ENCODE results near the gene SSNA1.
A peak's percentile ranks its signal among the peaks of the same experiment; 100 is the strongest.

The SSNA1 gene

DNA sequence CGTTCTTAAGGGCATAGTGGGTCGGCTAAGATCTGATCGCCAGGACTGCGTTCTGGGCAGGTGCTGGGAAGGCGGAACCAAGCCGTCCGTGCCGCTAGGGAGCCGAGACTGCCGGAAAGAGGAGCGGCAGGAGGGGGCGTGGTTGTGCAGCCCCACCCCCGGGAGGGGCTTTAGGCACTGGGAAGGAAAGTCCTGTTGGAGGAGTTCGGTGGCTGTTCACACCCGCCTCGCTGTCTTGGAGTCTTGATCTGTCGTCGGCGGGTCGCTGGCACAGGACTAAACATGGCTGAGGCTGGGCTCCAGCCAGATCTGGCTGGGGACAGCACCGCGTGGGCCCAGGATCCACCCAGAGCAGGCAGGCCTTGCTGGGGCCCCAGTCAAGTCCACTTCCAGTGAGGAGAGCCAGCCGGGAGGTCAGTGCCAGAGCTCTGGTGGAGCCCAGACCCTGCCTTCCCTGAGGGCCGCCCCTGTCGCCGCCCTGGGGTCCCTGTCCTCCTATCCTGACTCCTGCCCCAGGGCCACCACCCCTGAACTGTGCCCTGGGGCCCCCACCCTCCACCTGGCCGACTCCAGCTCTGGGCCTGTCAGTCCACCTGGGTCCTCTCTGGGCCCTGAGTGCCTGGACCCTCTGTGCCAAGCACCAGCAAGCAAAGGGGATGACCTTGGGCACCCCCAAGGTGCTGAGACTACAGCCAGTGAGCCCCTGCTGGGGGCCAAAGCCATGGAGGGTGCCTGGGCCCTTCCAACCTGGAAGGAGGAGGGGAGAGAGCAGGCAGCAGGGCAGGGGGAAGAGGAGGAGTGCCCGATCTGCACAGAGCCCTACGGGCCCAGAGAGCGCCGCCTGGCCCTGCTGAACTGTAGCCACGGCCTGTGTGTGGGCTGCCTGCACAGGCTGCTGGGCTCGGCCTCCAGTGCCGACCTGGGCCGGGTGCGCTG, 29.1 kb downstream of the SSNA1 start:
- Histone ChIP-seq H3K27ac (ENCODE audit: insufficient read depth, low read depth, low read length, poor library complexity, severe bottlenecking) (no peak overlapping the region), H3K36me3 (ENCODE audit: control insufficient read depth, insufficient read depth, low read length) (peaks cover 10% of the 10 kb centered on the region), H3K4me3 (ENCODE audit: insufficient read depth, low read depth, low read length) (no peak overlapping the region), H3K4me1 (ENCODE audit: control insufficient read depth, insufficient read depth, low read length) (no peaks in the 10 kb centered on the region), H3K9me3 (ENCODE audit: control insufficient read depth, low read length) (no peaks in the 10 kb centered on the region), H3K27me3 (ENCODE audit: control insufficient read depth, insufficient read depth, low read length, poor library complexity, severe bottlenecking) (peaks cover 15% of the 10 kb centered on the region)
- 61 to 62% methylated on average over 36 of the region's 36 CpGs for WGBS, 2 experiments

DNA sequence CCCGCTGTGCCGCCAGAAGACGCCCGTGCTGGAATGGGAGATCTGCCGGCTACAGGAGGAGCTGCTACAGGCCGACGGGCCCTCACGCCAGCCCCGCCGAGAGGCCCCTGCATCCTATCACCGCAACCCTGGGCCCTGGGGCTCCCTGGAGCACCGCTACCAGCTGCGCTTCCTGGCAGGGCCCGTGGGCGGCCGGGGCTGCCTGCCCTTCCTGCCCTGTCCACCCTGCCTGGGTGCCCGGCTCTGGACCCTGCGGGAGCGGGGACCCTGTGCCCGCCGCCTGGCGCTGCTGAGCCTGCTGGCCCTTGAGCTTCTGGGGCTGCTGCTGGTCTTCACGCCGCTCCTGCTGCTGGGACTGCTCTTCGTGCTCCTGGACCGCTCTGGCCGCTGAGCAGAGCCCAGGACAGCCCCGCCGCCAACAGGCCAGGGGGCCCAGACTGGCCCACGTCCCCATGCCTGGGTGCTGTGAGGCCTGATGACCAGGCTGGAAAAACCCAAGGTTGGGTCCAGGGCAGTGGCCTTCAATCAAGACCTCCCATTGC, 29.8 kb downstream of the SSNA1 start:
- 95 to 96% methylated on average over 30 of the region's 30 CpGs for WGBS, 2 experiments
- H3K27ac ChIP-seq (ENCODE audit: insufficient read depth, low read depth, low read length, poor library complexity, severe bottlenecking) = no peak overlapping the region

DNA sequence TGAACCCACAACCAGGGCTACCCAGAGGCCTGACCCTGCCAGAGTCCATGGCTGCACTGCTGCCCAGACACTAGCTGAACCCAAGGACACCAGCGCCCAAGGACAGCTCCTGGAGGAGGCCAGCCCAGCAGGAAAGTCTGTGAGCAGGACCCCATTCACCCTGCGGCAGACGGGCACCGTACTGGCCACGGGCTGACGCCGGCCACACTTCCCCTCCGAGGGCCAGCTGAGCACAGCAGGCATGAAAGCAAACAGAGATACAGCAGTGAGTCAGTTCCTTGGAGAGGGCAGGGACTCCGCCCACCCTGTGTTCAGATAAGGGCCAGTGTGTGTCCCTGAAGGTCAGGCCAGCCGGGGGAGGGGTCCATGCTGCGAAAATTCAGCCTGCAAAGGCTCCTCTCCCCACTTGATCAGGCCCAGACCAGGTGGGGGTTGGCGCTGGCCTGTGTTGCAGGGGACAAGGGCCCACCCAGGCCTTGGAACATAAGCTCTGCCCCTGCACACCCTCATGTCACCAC, 30.3 kb downstream of the SSNA1 start:
- Histone ChIP-seq H3K4me1 (ENCODE audit: control insufficient read depth, insufficient read depth, low read length) (no peaks in the 10 kb centered on the region), H3K9me3 (ENCODE audit: control insufficient read depth, low read length) (no peaks in the 10 kb centered on the region), H3K27me3 (ENCODE audit: control insufficient read depth, insufficient read depth, low read length, poor library complexity, severe bottlenecking) (peaks cover 22% of the 10 kb centered on the region), H3K27ac (ENCODE audit: insufficient read depth, low read depth, low read length, poor library complexity, severe bottlenecking) (no peak overlapping the region), H3K4me3 (ENCODE audit: insufficient read depth, low read depth, low read length) (no peak overlapping the region), H3K36me3 (ENCODE audit: control insufficient read depth, insufficient read depth, low read length) (peaks cover 10% of the 10 kb centered on the region)
- WGBS, 2 experiments = 71 to 82% methylated on average over 12 of the region's 12 CpGs

More for the DNA sequence above, 29.8 kb downstream of the SSNA1 start:
- Histone ChIP-seq H3K4me1 (ENCODE audit: control insufficient read depth, insufficient read depth, low read length) (no peaks in the 10 kb centered on the region), H3K36me3 (ENCODE audit: control insufficient read depth, insufficient read depth, low read length) (peaks cover 10% of the 10 kb centered on the region), H3K9me3 (ENCODE audit: control insufficient read depth, low read length) (no peaks in the 10 kb centered on the region), H3K27me3 (ENCODE audit: control insufficient read depth, insufficient read depth, low read length, poor library complexity, severe bottlenecking) (peaks cover 22% of the 10 kb centered on the region), H3K4me3 (ENCODE audit: insufficient read depth, low read depth, low read length) (no peak overlapping the region)

GRCh38 chr9:137219757-137220316, 31.4 kb downstream of the SSNA1 start:
- no peaks in the 10 kb centered on the region for H3K9me3 ChIP-seq (ENCODE audit: control insufficient read depth, low read length)
- H3K36me3 ChIP-seq (ENCODE audit: control insufficient read depth, insufficient read depth, low read length) = peaks cover 5% of the 10 kb centered on the region
- no peak overlapping the region for H3K4me3 ChIP-seq (ENCODE audit: insufficient read depth, low read depth, low read length)
- whole genome bisulfite sequencing, 2 experiments = 95 to 96% methylated on average over 10 of the region's 10 CpGs
- no peak overlapping the region for H3K27ac ChIP-seq (ENCODE audit: insufficient read depth, low read depth, low read length, poor library complexity, severe bottlenecking)
- H3K4me1 ChIP-seq (ENCODE audit: control insufficient read depth, insufficient read depth, low read length) = no peaks in the 10 kb centered on the region
- peaks cover 22% of the 10 kb centered on the region for H3K27me3 ChIP-seq (ENCODE audit: control insufficient read depth, insufficient read depth, low read length, poor library complexity, severe bottlenecking)

DNA sequence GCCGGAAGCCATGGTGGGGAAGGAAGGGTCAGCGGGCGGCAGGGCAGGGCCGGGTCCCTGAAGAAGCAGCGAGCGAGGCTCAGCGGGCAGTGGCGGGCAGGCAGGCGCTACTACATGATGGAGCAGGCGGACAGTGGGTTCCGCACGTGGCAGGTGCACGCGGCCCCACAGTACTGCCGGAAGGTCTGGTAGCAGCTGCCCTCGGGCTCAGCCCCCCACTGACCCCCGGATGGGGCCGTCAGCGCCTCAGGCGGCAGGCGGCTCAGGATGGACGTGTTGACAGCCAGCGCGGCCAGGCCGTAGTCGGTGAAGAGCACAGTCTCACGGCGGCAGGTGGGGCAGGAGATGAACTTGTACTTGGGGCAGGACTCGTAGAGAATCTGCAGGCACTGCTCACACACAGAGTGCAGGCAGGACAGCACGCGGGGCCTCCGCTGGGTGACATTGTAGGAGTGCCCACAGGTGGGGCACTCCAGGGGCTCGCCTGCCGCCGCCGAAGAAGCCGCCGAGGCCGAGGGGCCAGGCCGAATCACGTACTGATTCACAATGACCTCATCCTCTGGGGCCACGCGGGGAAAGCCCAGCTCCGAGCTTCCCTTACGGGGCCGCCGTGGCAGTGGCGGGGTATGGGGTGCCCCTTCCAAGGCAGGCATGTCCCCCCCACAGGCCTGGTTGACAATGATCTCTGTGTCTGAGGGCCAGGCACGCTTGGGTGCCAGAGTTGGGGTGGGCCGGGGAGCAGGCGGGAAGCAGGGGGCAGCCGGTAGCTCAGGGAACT, 32.0 kb downstream of the SSNA1 start:
- Histone ChIP-seq H3K9me3 (ENCODE audit: control insufficient read depth, low read length) (no peaks in the 10 kb centered on the region), H3K4me1 (ENCODE audit: control insufficient read depth, insufficient read depth, low read length) (no peaks in the 10 kb centered on the region), H3K27ac (ENCODE audit: insufficient read depth, low read depth, low read length, poor library complexity, severe bottlenecking) (no peak overlapping the region), H3K36me3 (ENCODE audit: control insufficient read depth, insufficient read depth, low read length) (peaks cover 1% of the 10 kb centered on the region), H3K27me3 (ENCODE audit: control insufficient read depth, insufficient read depth, low read length, poor library complexity, severe bottlenecking) (peaks cover 22% of the 10 kb centered on the region), H3K4me3 (ENCODE audit: insufficient read depth, low read depth, low read length) (no peak overlapping the region)
- WGBS, 2 experiments = 93% methylated on average over 52 of the region's 52 CpGs

- WGBS, 2 experiments = 82 to 85% methylated on average over 13 to 14 of the region's 14 CpGs
- H3K36me3 ChIP-seq (ENCODE audit: control insufficient read depth, insufficient read depth, low read length) = no peaks in the 10 kb centered on the region
- no peaks in the 10 kb centered on the region for H3K9me3 ChIP-seq (ENCODE audit: control insufficient read depth, low read length)
- no peak overlapping the region for H3K27ac ChIP-seq (ENCODE audit: insufficient read depth, low read depth, low read length, poor library complexity, severe bottlenecking)
- no peak overlapping the region for H3K4me3 ChIP-seq (ENCODE audit: insufficient read depth, low read depth, low read length)
- no peaks in the 10 kb centered on the region for H3K4me1 ChIP-seq (ENCODE audit: control insufficient read depth, insufficient read depth, low read length)
- peaks cover 22% of the 10 kb centered on the region for H3K27me3 ChIP-seq (ENCODE audit: control insufficient read depth, insufficient read depth, low read length, poor library complexity, severe bottlenecking)
Observed at GRCh38 chr9:137221095-137221505, 32.6 kb downstream of the SSNA1 start.

GRCh38 chr9:137221506-137222111, 33.1 kb downstream of the SSNA1 start:
- WGBS, 2 experiments = 5% methylated on average over 61 of the region's 61 CpGs
- no peak overlapping the region for H3K27ac ChIP-seq (ENCODE audit: insufficient read depth, low read depth, low read length, poor library complexity, severe bottlenecking)
- H3K4me1 ChIP-seq (ENCODE audit: control insufficient read depth, insufficient read depth, low read length) = no peaks in the 10 kb centered on the region
- H3K36me3 ChIP-seq (ENCODE audit: control insufficient read depth, insufficient read depth, low read length) = no peaks in the 10 kb centered on the region
- peaks cover 22% of the 10 kb centered on the region for H3K27me3 ChIP-seq (ENCODE audit: control insufficient read depth, insufficient read depth, low read length, poor library complexity, severe bottlenecking)
- peak overlapping the region; percentile 29 for H3K4me3 ChIP-seq (ENCODE audit: insufficient read depth, low read depth, low read length)
- H3K9me3 ChIP-seq (ENCODE audit: control insufficient read depth, low read length) = no peaks in the 10 kb centered on the region

GRCh38 chr9:137222190-137223077, 34.0 kb downstream of the SSNA1 start, which contains the start of gene RNF208:
Gene RNF208, minus strand, starts transcription at chr9:137222240. Its CDS starts 1,028 bp downstream, at chr9:137221212.
- no peaks in the 10 kb centered on the region for H3K36me3 ChIP-seq (ENCODE audit: control insufficient read depth, insufficient read depth, low read length)
- no peak within 1 kb of the TSS for H3K27ac ChIP-seq (ENCODE audit: insufficient read depth, low read depth, low read length, poor library complexity, severe bottlenecking)
- H3K27me3 ChIP-seq (ENCODE audit: control insufficient read depth, insufficient read depth, low read length, poor library complexity, severe bottlenecking) = peaks cover 22% of the 10 kb centered on the region
- WGBS, 2 experiments = 7 to 8% methylated on average over 88 of the region's 88 CpGs
- H3K9me3 ChIP-seq (ENCODE audit: control insufficient read depth, low read length) = no peaks in the 10 kb centered on the region
- H3K4me1 ChIP-seq (ENCODE audit: control insufficient read depth, insufficient read depth, low read length) = no peaks in the 10 kb centered on the region
- peak within 1 kb of the TSS; percentile 86 for H3K4me3 ChIP-seq (ENCODE audit: insufficient read depth, low read depth, low read length)

Measured in ectodermal cell (in vitro differentiated cells).